Measurements from ENCODE around the gene METAP1D.
"Not testable (repeated sequence)": the region's sequence is repeated elsewhere in the genome, so short reads cannot be mapped to it uniquely, and the experiment has no call there.

The METAP1D gene

DNA sequence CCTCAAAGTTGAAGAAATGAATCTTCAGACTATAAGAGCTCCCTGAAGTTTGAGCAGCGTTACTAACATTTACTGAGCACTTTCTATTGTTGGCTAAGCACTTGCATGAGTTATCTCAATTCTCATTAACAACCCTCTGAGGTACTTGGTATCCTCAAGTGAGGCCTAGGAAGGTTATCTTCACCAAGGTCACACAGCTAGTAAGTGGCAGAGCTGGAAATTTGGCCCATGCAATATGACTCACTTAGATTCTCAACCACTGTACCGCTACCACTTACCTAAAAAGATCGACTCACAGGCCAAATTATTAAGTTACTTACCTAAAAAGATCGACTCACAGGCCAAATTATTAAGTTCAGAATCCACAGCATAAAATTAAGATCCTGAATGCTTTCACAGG, 8.7 kb upstream of the METAP1D start:
- DNase-seq (ENCODE audit: low read depth) = no peak
- TF ChIP-seq, protein P1, sequence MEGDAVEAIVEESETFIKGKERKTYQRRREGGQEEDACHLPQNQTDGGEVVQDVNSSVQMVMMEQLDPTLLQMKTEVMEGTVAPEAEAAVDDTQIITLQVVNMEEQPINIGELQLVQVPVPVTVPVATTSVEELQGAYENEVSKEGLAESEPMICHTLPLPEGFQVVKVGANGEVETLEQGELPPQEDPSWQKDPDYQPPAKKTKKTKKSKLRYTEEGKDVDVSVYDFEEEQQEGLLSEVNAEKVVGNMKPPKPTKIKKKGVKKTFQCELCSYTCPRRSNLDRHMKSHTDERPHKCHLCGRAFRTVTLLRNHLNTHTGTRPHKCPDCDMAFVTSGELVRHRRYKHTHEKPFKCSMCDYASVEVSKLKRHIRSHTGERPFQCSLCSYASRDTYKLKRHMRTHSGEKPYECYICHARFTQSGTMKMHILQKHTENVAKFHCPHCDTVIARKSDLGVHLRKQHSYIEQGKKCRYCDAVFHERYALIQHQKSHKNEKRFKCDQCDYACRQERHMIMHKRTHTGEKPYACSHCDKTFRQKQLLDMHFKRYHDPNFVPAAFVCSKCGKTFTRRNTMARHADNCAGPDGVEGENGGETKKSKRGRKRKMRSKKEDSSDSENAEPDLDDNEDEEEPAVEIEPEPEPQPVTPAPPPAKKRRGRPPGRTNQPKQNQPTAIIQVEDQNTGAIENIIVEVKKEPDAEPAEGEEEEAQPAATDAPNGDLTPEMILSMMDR (conservative IDR thresholded peaks at IDR 0.05; ENCODE audit: low read depth, low read length) = no peak
- no peak overlapping the region for H3K4me3 ChIP-seq (ENCODE audit: low read depth, low read length)

DNA sequence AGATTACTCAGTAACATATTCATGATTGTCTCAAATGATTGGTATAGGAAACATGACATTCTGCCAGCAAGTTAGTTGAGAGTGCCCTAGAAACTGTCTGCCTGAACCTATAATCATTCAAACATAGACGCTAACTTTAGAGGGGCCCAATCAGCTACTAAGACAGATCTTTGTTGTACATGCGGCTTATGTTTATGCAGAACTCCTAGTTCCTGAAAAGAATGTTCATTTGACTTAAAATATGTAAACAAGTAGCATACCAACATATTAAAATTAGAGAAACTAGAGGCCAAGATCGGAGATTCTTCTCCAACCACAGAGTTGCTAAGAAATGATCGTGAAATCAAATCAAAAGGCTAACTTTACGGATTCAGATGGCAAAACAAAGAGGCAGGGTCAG, 4.2 kb upstream of the METAP1D start:
- TF ChIP-seq, protein P1 (conservative IDR thresholded peaks at IDR 0.05; ENCODE audit: low read depth, low read length) = no peak
- no peak for DNase-seq (ENCODE audit: low read depth)
- H3K4me3 ChIP-seq (ENCODE audit: low read depth, low read length) = no peak overlapping the region

DNA sequence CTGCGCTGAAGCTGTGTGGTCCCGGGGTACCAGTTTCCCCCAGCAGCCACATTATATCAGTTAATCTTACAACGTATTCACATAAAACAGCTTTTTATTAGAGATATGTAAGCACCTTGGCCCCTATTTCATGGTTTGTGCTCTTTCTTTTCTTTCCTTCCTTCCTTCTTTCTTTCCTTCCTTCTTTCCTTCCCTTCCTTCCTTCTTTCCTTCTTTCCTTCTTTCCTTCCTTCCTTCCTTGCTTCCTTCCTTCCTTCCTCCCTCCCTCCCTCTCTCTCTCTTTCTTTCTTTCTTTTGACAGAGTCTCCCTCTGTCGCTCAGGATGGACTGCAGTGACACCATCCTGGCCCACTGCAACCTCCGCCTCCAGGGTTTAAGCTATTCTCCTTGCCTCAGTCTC, 3.7 kb upstream of the METAP1D start:
- no peak overlapping the region for H3K4me3 ChIP-seq (ENCODE audit: low read depth, low read length)
- DNase-seq (ENCODE audit: low read depth) = no peak
- TF ChIP-seq, protein P1 (conservative IDR thresholded peaks at IDR 0.05; ENCODE audit: low read depth, low read length) = no peak

DNA sequence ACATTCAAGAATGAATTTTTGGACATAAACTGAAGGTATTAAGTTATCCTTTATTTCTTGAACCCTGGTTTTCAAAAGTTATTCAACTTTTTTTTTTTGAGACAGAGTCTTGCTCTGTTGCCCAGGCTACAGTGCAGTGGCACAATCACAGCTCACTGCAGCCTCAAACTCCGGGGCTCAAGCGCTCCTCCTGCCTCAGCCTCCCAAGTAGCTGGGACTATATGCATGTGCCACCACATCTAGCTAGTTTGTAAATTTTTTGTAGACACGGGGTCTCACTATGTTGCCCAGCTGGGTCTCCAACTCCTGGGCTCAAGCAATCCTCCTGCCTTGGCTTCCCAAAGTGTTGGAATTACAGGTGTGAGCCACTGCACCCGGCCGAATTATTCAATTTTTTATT, 2.7 kb upstream of the METAP1D start:
- DNase-seq (ENCODE audit: low read depth) = not testable (repeated sequence)

DNA sequence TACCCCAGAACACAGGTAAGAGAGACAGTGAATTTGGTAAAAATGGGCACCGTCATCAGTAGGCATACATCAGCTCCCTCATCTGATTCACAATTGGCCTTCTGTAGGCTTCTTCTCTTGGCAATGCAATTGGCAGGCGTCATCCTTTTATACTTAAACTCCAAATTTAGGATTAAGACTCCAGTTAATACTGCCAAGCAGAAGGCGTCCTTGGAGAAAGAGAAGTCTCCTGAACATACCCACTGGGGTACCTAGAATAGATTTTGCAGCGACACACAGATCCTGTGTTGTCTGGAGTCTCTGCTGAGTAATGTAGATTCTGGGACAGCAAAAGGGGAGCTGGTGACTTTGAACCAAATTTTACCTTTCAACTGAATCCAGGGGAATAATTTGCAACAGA, 592 bp upstream of the METAP1D start:
- H3K4me3 ChIP-seq (ENCODE audit: low read depth, low read length) = peak overlapping the region; percentile 87
- DNase-seq (ENCODE audit: low read depth) = no peak
- TF ChIP-seq, protein P1 (conservative IDR thresholded peaks at IDR 0.05; ENCODE audit: low read depth, low read length) = no peak

More for the DNA sequence above, 2.7 kb upstream of the METAP1D start:
- not testable (repeated sequence) for H3K4me3 ChIP-seq (ENCODE audit: low read depth, low read length)

DNA sequence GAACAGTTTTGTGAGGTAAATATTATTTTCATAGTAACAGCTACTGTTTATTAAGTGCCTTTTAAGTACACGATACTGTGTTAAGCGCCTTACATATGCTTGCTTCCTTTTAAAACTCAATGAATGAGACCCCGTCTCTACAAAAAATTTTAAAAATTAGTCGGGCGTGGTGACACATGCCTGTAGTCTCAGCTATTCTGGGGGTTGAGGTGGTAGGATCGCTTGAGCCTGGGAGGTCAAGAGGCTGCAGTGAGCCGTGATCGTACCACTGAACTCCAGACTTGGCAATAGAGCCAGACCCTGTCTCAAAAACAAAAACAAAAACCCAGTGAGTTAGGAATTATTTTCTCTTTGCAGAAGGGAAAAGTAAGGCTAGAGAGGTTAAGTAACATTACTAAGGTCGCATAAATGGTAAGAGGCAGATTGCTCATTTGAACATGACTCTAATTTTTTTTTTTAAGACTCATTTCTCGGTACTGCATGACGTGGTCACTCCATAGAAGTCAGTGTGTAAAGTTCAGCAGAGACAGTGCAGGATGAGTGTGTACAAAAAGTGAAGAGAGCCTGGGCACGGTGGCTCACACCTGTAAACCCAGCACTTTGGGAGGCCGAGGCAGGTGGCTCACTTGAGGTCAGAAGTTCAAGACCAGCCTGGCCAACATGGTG, 1.1 kb downstream of the METAP1D start:
- H3K4me3 ChIP-seq (ENCODE audit: low read depth, low read length) = no peak overlapping the region
- DNase-seq (ENCODE audit: low read depth) = no peak
- TF ChIP-seq, protein P1 (conservative IDR thresholded peaks at IDR 0.05; ENCODE audit: low read depth, low read length) = no peak

DNA sequence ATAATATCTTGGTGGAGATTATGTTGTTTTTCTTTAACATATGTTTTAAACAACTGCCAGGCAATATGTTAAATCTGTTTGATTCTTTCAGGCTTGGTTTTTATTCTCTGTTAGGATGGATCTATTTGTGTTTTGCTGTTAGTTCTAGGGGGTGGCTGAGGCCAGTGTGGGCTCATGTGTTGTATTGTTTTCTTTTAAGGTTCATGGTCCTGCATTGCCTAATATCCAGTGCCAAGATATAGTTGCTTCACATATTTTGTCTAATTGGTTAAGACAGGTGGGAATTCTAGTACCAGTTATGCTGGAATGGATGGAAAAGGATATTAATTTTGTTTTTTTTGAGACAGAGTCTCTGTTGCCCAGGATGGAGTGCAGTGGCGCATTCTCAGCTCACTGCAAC, 7.6 kb downstream of the METAP1D start:
- DNase-seq (ENCODE audit: low read depth) = no peak
- TF ChIP-seq, protein P1 (conservative IDR thresholded peaks at IDR 0.05; ENCODE audit: low read depth, low read length) = no peak

More for the DNA sequence above, 7.6 kb downstream of the METAP1D start:
- H3K4me3 ChIP-seq (ENCODE audit: low read depth, low read length) = no peak overlapping the region
